CD4-positive, alpha-beta T cell treated with Interleukin-4 for 4 hours (primary cell): ENCODE data around the gene SLFN12L.
"Not testable (repeated sequence)": the region's sequence is repeated elsewhere in the genome, so short reads cannot be mapped to it uniquely, and the experiment has no call there.

Source experiments
- DNase-seq: peaks from one replicate; pipeline ENCODE4 v3.0.0-alpha.2; 2020

Gene SLFN12L

GRCh38 chr17:35493040-35493439 is 44.4 kb downstream of the SLFN12L start:
- no peak for DNase-seq

- DNase-seq = no peak
Measured at GRCh38 chr17:35491417-35491816, 46.1 kb downstream of the SLFN12L start.

DNA sequence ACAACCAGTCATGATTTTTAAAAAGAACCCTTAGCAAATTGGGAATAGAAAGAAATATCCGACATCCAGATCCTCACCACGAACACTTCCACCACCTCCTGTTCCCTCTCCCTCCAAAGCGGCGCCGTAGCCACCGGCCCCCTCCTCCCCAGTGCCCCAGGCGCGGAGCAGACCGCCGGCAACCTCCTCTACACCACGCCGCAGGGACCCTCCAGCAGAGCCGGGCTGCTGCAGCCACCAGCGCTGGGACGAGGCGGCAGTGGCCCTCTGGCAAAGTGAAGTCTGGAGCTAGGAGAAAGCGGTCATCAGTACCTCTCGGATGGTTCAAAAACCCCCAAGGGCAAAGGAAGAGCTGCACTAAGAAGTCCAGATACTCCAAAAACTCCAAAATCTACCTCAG is 47.5 kb downstream of the SLFN12L start:
- no peak for DNase-seq

- DNase-seq = no peak
Measured at GRCh38 chr17:35488991-35489390, 48.5 kb downstream of the SLFN12L start.

GRCh38 chr17:35486920-35487732 is 50.4 kb downstream of the SLFN12L start:
- peak; percentile 78 for DNase-seq

- no peak for DNase-seq
Measured at GRCh38 chr17:35479271-35479670, 58.2 kb downstream of the SLFN12L start.

- no peak for DNase-seq
Measured at GRCh38 chr17:35477248-35477647, 60.2 kb downstream of the SLFN12L start.

DNA sequence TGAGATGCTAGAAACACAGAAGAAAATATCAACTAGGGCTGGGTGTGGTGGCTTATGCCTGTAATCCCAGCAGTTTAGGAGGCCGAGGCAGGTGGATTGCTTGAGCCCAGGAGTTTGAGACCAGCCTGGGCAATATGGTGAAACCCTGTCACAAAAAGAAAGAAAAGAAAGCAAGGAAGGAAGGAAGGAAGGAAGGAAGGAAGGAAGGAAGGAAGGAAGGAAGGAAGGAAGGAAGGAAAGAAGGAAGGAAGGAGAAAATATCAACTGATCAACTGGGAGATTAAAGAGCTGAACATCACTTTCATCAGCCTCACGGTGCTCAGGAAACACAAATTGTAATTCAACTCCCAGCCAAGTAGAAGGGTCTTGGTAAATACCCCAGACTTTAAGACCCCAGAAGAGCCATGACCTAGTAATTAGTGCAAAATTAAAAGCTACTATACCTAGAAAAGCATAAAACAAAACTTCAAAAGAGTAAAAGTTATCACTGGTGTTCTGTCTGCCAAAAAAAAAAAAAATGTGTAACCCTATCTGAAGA is 61.1 kb downstream of the SLFN12L start:
- no peak for DNase-seq

DNA sequence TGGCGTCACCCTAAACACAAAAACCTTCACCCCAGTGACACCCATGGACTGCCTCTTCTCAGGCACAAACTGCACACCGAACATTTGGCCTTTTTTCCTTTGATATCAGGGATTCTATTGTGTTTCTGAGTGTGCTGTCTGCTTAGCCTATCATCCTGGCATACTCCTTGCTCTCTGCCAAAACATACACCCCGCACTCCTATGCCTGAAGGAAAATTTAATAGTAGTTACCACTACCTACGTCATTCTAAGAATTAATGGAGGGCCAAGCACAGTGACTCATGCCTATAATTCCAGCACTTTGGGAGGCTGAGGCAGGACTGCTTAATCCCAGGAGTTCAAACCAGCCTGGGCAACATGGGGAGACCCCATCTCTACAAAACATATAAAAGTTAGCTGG is 69.0 kb downstream of the SLFN12L start:
- DNase-seq = no peak

DNA sequence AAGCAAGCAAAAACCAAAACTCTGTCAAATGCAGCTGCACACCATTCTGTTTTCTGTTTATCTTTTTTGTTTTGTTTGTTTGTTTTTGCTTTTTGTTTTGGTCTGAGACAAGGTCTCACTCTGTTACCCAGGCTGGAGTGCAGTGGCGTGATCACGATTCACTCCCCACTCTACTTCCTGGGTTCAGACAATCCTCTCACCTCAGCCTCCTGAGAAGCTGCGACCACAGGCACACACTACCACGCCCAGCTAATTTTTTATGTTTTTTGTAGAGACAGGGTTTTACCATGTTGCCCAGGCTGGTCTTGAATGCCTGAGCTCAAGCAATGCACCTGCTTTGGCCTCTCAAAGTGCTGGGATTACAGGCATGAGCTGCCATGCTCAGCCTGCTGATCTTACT is 69.7 kb downstream of the SLFN12L start:
- DNase-seq = peak; percentile 58

- peak; percentile 54 for DNase-seq
Measured at GRCh38 chr17:35460354-35460851, 77.1 kb downstream of the SLFN12L start.

- DNase-seq = not testable (repeated sequence)
Measured at GRCh38 chr17:35454035-35454434, 83.4 kb downstream of the SLFN12L start.

GRCh38 chr17:35453171-35453570 is 84.3 kb downstream of the SLFN12L start:
- DNase-seq = no peak

DNA sequence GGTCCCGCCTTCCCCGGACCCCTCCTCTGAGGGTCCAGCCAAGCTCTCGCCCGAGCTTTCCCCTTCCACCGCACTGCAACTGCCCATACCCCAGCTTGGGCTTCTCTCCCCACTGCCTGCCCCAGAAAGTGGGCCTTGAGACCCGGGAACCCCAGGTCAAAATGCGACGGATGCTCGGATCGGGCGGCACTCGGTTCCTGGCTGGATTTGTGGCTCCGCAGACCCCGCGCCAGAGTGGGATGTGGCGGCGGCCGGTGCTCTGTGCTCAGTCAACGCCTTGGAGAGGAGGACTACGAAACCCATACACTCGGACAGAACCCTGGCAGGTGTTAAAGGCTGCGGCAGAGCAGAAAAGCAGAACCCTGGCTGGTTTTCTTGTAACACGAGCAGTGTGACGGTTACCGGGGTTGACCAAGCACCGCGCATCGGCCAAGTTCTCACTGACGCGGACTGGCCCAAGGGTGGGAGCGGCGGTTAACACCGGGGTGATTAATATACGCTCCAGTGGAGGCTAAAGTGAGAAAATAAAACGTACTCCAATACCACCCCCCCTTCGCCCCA is 88.0 kb downstream of the SLFN12L start:
- no peak for DNase-seq

DNA sequence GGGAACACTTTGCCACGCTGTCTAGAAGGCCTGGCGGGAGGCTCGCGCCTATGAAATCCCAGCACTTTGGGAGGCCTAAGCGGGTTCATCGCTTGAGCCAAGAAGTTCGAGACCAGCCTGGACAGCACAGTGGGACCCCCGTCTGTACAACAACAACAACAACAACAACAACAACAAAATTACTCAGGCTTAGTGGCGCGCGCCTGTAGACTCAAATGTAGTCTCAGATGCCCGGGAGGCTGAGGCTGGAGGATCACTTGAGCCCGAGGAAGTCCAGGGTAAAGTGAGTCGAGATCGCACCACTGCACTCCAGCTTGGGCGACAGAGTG is 88.6 kb downstream of the SLFN12L start:
- no peak for DNase-seq

GRCh38 chr17:35448214-35448898 is 89.1 kb downstream of the SLFN12L start, which contains the start of gene SLFN13:
Gene SLFN13 (minus strand): TSS chr17:35448766. CDS start chr17:35445680, 3,086 bp downstream.
- peak; percentile 86 for DNase-seq

GRCh38 chr17:35447499-35447898 is 90.0 kb downstream of the SLFN12L start:
- DNase-seq = no peak

- no peak for DNase-seq
Measured at GRCh38 chr17:35438433-35438832, 99.0 kb downstream of the SLFN12L start.

- DNase-seq = peak; percentile 90
Measured at GRCh38 chr17:35433075-35433894, 104.2 kb downstream of the SLFN12L start.

DNA sequence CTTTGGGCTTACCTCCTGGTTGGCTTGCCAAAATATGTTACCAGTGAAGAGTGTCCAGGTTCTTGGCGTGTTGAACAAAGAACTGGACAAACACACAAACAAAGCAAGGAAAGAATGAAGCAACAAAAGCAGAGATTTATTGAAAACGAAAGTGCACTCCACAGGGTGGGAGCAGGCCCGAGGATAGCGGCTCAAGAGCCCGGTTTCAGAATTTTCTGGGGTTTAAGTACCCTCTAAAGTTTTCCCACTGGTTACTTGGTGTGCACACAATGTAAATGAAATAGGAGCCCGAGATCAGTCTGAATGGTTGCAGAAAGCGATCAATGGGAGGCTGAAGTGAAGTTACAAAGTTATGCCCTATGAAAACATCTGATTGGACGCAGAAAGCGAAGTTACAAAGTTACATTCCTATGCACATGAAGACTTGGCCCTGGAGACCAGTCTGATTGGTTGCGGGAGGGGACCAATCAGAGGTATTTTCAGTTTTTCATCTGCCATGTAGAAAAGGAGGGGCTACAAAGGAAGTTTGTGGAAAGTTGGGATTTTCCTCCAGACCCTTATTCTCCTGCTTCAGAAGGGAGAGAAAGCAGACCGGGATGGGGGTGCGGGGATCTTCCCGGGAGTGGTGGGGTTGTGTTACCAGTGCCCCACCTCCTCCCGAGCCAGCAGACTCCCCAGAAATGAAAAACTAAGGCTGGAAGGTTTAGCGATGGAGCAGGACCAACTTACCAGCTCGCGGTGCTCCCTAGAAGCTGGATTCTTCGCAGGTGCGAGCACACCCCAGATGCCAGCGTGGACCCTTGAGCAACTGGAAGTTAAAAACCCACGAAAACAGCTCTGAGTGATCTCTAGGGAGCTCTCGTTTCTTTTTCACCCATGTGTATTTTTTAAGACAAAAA is 105.1 kb downstream of the SLFN12L start, which contains the start of gene SLFN12:
Gene SLFN12 (minus strand): TSS at position 325 of the 899 bp plus-strand sequence. CDS start 9,472 bp downstream, outside the sequence.
- DNase-seq = peak; percentile 79

DNA sequence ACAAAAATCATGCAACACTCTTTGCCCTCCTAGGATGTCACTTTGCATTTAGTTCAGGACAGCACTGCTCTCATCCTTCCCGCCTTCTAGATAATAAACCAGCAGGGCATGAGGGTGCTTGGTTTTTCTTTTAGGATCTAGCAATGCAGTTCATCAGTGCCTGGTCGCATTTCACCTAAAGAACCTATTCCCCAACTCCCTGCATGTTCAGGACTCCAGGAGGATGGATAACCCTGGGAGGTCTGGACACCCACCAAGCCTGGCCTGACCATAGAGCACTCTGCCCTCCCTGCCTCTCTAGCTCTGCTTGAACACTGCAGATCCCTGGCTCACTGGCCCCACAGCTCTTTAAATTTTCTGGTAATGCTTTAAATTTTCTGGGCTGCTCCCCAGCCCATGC is 107.8 kb downstream of the SLFN12L start:
- DNase-seq = no peak
